ENCODE results near the gene PIK3R6.
A peak's percentile ranks its signal among the peaks of the same experiment; 100 is the strongest.

The PIK3R6 gene, protein sequence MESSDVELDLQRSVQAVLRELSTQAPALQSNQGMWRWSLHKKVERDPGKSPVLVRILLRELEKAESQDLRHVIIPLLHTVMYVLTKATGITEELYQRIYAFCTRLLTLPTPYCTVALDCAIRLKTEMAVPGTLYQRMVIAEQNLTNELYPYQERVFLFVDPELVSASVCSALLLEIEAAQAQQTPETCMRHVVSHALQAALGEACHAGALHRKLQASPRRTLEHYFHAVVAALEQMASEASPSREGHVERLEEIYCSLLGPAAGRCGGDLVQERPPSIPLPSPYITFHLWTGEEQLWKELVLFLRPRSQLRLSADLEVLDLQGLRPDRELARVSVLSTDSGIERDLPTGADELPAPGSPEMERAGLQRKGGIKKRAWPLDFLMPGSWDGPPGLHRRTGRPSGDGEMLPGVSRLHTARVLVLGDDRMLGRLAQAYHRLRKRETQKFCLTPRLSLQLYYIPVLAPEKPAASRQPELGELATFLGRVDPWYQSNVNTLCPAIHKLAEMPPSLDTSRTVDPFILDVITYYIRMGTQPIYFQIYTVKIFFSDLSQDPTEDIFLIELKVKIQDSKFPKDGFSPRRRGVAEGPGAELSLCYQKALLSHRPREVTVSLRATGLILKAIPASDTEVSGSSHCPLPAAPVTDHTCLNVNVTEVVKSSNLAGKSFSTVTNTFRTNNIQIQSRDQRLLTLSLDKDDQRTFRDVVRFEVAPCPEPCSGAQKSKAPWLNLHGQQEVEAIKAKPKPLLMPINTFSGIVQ

DNA sequence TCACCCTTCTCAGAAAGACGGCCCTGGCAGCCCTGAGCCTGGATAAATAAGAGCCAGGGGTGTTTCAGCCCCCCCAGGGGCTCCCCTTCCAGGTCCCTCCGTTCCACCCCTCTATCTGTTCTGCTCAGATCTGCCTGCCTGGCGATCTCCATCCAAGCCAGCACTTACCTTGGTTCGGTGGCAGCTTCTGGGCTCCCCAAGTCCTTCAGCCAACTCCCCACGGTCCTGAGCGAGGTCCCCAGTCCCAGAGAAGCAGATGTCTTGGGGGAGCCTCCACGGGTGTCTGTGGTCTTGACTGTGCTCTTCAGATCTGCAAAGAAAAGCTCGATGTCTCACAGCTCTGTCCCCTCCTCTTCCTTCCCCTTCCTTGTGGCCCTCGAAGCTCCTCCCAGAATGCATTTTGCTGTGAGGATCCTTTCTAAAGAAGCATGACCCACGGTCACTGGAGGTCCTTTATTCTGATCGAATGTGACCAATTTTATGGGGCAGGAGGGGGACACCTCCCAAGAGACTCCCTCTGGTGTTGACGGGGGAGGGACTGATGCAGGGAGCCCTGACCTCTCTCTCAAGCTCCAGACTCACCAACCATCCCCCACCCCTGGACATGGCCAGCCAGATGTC, at the start of gene PIK3R6:
TSS of gene PIK3R6 (minus strand) at position 314 of the 621 bp plus-strand sequence. CDS start 17,880 bp downstream, outside the sequence.
- DNase-seq (ENCODE audit: insufficient read length, low spot score) (peak; percentile 42), FAIRE-seq (peak; percentile 98)

DNA sequence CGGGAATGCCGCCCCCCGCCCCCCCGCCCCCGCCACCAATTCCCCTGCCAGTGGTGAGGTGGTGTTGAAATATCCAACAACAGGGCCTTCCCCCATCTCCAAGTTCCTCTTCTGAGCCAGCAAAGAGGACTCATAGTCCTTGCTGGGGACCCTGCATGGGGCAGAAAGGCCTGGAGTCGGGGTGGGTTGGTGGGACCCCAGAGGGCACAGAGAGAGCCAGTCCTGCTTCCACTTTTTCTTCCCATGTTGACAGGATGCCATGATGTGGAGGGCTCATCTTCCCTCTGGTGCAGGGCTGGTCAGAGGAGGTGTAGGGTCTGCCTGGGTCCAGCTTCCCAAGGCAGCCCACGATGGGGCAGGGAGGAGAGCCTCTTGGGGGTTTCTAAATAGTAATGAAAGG, 49.0 kb upstream of the PIK3R6 start:
- DNase-seq (ENCODE audit: insufficient read length, low spot score): no peak
- no peak for FAIRE-seq

DNA sequence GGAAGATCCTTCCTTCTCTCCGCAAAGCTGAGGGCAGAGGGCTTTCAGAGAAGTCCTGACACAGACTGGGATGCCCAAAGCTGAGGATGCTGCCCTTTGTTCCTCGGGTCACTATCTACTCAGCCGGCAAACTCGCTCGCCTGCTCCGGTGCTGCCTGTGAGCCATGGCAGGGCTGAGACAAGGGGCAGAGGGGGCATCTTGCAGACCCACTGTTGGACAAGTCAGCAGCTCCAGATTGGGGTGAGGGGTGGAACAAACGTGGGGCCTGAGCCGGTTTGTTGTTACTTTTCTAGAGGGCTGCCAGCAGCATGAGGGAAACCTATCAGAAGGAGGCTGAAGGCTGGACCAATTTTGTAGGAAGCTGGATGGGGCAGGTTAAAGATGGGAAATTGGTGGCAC, 47.1 kb upstream of the PIK3R6 start:
- DNase-seq (ENCODE audit: insufficient read length, low spot score) (no peak), FAIRE-seq (no peak)

DNA sequence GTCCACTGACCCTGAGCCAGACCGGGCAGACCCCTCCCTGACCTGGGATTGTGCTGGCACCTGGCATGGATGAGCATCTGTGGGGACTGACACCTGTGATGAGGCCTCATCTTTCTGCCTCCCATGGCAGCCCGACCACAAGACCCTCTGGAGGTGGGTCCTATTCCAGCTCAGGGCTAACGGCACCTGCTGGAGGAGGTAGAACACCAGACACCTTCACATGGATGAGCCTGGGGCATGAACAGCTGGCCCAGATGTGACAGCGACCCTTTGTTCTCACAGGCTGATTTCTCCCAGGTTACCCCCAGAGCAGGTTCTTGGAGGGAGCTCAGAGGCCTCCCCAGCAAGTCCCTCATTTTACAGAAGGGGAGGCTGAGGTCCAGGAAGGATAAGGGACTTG, 46.4 kb upstream of the PIK3R6 start:
- no peak for DNase-seq (ENCODE audit: insufficient read length, low spot score)
- no peak for FAIRE-seq

DNA sequence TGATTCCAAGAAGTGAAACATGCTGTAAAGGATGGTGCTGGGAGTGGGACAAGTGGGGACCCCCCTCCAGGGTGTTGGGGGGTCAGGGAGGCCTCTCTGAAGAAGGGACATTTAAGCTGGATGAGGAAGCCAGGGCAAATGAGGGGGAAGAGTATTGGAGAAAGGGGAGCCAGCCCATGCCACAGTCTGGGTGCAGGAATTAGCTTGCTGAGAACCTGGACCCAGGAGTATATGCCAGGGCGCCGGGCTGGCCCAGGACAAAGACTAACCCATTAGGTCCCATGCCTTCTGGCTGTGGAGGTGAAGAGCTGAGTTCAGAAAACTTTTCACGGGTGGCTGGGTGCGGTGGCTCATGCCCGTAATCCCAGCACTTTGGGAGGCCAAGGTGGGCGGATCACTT, 45.6 kb upstream of the PIK3R6 start:
- DNase-seq (ENCODE audit: insufficient read length, low spot score): no peak
- FAIRE-seq: no peak

DNA sequence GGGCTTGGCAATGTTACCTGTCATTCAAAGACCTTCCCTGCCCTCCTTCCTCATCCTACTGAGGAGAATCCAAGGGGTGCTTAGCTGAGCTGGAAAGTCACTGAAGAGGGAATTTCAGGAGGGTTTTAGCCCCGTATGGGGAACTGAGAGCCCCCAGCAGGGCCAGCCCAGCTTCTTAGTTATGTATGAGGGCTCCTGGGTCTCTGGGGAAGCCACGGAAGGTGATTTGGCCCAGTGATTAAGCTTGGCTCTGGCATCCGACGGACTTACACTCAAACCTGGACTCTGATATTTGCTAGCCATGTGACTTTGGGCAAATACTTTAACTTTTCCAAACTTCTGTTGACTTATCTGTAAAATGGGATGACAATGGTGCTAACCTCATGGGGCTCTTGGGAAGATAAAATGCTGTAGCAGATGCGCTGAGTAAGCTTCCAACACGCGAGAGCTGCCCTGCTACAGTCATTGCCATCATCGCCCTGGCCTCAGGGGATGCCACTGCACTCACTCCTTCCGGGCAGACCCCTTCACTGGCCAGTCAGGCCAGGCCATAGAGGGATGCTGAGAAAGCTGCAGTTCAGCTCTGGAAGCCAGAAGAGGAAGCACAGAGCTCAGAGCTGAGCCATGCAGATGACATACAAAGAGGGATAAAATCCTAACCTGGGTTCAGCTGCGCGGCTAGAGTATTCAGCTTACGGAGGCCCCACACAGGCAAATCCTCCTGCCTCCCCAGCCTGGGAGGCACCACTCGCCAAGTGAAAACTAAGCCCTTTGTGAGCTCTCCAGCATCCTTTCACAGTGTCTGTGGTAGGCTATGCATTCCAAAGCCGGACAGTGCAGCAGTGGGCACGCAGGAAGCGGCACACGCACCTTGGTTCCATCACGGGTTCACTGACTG, 44.9 kb upstream of the PIK3R6 start:
- DNase-seq (ENCODE audit: insufficient read length, low spot score): no peak
- peak; percentile 75 for FAIRE-seq

DNA sequence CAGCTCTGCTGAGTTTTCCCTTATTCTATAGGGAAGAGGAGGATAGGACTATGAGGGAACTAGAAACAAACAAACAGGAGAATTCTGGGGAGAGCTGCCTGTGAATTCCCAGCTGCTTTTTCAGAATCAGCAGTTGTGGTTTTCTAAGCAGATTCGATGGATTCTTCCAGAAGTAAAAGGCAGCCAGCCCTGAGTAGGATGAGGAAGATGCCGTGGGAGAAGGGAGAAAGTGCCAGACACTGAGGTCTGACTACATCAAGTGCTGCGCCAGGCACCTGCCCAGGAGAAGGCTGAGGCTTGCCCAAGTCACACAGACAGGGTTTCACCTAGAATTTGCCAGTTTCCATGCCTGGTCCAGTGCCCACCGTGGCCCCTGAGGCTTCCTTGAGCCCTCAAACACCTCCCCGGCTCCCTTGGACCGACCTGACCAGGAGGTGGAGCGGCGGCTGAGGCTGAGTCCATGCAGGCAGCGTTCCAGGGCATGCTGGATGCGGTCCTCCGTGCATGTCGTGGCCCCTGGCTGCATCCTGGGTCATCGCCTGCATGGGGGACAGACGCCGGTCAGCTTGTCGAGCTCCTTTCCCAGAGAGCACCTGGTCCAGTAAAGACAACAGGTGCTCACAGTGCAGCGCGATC, 43.6 kb upstream of the PIK3R6 start:
- no peak for FAIRE-seq
- no peak for DNase-seq (ENCODE audit: insufficient read length, low spot score)

DNA sequence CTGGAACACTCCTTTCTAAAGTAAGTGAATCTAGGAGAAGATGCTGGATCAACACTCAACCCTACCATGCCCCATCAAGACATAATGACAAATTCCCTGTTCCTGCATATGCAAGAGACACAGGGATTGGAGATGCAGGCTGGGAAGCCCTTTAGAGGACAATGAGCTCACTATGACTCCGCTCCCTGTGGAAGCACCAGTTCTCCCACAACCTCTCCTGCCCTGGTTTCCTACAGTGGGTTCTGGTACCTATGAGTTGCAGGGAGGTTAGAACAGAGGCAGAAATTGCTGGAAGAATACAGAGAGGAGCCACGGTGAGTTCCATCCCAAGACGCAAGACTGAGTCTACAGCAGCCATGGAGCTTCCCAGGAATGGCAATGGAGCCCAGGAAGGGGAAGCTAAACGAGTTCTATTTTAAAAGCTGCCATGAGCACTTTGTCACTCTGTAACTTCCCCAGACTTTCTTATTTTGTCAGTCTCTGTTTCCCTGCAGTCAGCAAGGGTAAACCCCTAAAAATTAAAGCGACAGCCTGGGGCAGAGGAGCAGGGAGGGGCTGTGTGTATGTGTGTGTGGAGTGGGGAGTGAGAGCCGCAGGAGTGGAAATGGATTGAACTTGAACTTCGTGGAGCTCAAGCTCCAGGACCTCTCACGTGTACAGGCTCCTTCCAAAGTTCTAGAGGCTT, 42.3 kb upstream of the PIK3R6 start:
- DNase-seq (ENCODE audit: insufficient read length, low spot score) (no peak), FAIRE-seq (no peak)

DNA sequence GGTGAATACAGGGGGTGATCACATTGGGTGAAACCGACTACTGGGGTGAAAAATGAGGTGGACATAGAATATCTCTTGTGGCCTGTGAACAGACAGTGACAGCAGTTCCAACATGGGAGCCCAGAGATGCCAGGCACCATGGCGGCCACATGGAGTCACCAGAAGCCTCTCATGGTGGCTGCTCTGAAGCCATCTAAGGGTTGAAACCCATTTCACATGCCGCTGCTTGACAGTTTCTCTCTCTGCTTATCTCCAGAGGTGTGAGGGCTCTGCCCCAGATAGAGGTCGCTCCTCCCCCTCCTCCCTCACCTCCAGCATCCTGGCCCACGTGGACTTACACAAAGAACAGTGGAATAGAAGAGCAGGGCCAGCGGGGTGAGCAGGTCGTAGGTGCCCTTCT, 37.9 kb upstream of the PIK3R6 start:
- FAIRE-seq (no peak), DNase-seq (ENCODE audit: insufficient read length, low spot score) (no peak)

DNA sequence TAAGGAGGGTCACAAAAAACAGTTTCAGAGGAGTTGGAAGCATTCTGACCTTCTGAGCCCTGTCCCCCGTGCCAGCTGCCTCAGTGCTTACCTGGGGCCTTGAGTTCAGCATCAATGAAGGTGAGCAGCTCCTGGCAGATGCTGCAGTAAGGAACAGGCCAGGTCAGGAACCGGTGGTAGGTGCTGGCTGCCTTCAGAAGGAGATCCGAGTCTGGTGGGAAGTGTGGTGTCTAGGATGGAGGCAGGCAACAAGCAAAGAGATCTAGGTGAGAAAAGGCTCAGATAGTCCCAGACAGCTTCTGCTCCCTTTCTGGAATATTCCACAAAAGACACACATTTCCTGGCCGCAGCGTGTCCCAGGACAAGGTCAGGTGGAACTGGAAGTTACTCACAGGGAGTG, 37.2 kb upstream of the PIK3R6 start:
- no peak for FAIRE-seq
- DNase-seq (ENCODE audit: insufficient read length, low spot score): no peak

DNA sequence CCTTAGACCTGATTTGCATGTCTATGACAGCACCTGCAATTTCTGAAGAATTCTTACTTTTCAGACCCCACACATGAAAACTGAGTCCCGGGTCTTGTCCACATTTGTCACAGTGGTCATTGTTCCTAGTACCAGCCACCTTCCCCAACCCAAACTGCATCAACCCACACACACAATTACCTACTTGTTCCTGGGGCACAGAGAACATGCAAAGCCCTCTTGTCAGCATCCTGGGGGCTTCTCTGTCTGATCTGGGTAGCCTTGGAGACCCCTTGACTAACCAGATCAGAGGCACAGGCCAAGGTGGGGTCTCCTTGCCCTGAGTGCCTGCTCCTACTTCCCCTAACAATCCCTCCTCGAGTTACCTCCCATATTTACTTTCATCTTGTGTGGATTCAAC, 36.7 kb upstream of the PIK3R6 start:
- no peak for DNase-seq (ENCODE audit: insufficient read length, low spot score)
- no peak for FAIRE-seq

DNA sequence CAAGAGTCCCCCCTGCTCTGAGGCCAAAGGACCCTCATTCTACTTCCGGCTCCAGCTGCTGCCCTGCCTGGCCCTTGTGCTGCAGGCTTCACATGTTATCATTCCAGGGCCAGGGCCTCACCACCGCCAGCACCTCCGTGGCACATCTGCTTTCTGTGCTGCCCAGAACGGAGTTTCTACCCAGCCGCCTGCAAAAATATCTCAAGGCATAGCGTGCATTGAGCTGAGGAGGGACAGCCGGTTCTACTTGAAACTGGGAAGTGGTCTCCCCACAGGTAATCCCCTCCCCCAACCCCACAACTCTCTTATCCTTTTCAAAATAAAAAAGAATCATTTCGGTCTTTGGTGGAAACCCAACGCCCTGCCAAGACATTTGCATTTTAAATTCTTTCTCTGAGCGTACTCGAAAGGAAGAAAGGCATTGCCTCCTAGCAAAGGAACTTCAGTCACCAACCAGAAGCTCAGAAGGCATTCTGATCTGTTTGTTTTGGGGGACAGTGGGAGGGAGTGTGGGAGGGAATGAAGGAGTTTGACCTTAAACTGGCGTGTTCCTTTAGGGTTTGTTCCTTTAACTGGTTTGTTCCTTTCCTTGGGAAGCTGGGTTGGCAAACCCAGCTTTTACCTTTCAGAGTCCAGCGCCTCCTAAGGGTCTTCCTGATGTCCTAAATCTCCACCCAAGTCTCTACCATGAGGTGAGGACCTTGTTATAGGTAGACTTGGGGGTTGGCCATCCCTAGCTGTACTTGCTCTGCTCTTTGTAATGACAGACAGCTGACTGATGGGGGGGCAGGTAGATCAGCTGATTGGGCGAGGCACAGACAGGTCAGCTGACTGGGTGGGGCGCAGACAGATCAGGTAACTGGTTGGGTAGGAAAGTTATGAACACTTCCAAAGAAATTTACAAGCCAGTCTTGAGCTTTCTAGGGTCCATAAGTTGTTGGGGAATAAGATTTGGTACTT, 33.4 kb upstream of the PIK3R6 start:
- FAIRE-seq (peak; percentile 91), DNase-seq (ENCODE audit: insufficient read length, low spot score) (no peak)

DNA sequence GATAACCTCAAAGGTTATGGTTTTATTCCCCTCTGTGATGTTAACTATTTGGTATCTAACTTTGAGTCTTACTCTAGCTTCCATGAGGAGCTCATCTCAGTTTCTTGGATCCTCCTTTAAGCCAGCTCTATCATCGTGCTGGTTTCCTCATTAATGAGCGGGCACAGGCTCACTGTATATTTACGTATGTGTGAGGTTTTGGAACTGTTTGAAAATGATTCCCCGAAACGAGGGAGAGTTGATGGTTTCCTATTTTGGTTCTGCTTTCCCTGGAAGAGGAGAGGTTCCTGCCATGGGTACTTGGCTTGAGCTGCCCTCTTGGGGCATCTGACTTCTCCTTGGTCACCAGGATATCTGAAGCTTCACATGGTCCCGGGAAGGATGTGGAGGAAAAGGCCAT, 32.7 kb upstream of the PIK3R6 start:
- DNase-seq (ENCODE audit: insufficient read length, low spot score) (no peak), FAIRE-seq (no peak)

DNA sequence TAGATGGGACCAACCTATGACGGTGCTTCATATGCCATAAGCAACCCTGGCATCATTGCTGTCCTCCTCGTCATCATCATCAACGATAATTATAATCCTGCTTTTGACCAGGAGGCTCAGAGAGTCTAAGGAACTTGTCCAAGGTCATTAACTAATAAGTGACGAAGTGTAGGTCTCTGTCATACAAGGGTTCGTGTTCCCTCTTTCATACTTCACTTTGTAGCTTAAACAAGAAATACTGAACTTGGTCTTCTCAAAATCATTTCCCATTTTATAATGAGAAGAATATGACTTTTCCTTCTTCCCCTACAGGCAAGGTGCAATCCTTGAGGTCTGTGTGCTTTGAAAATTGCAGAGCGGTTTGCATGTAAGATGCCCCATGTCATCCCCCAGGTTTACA, 31.2 kb upstream of the PIK3R6 start:
- DNase-seq (ENCODE audit: insufficient read length, low spot score): no peak
- FAIRE-seq: peak; percentile 80

DNA sequence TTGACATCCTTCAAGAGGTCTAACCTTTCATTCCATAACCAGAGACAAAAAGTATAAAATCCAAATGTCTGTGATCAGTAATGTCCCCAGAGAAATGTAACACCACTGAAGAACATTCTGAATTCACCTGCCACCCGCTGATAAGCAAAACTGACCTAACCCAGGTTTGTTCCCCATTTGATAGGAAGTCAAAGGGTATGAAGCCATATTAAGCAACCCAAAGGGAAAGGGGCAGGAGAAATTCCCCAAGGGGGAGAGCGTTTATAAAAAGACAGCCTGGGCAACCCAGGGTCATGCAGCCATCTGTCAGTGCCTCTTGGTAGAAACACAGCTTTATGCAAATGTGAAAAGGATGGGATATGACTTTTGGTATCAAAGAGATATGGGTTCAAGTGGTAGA, 30.7 kb upstream of the PIK3R6 start:
- FAIRE-seq: no peak

DNA sequence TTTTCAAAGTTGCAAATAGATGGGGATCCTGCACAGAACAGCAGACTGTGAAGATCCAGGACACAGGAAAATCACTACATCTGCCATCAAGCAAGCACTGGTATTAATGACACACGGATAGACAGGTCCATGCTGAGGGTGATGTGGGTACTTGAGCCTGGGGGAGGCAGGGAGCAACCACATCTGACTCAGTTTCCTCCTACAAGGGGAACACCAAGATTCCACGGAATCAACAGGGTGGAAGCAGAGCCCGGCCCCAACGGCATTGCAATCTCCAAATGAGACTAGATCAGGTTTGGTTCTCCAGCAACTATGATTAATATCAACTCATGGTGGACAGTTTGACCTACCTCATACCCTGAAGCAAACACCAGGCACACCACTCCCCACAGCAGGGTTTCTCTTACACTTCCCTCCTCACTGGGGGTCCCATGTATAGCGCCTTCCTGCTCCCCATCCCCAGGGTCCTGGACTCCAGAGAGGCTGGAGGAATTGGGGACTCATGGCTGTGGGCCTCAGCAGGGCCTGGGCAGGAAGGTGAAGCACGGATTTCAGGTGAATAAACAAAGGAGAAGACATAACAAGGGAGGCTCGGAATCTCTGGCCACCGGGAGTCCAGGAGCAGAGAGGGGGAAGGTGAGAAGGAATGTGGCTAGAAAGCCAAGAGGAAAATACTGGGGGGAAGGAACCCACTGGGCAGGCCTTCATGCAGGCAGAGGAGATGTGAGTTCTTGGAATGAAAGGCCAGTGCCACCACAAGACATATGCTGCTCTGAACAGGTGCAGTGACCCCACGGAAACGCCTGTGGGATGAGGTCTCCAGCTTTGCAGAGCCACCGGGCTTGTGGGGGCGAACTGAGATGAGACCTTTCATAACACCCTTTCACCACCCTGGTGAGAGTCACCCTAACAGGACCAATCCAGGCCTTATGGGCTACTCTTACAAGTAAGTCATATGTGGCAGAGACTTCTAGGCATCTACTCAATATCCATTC, 29.5 kb upstream of the PIK3R6 start:
- DNase-seq (ENCODE audit: insufficient read length, low spot score) (no peak), FAIRE-seq (no peak)

More for the DNA sequence above, 30.7 kb upstream of the PIK3R6 start:
- no peak for DNase-seq (ENCODE audit: insufficient read length, low spot score)

DNA sequence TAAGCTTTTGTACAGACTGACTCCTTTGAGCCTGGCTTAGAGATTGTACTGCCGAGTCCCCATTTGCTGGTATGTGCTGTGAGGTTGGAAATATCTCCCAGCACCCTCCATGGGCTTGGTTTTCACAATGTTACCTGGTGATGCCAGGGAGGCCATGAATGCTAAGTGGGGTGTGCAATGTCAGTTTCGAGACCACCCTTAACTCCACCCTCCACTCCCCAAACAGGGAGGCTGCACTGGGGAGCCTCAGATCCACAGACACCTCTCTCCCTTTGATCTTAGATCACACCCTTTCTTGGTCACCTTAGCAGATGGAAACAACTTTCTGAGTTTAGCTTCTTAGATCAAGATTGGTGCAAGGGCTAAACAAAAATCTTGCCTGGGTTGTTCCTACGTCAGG, 28.6 kb upstream of the PIK3R6 start:
- no peak for FAIRE-seq
- DNase-seq (ENCODE audit: insufficient read length, low spot score): no peak
